Small intestine (tissue), 7 donors: Measurements from ENCODE around the gene FHIT. TPM values are rescaled to one million over a fixed set of nuclear protein-coding genes. Genes with fewer than 3 reads are reported as not detected.
A peak's percentile ranks its signal among the peaks of the same experiment; 100 is the strongest.

Experiments
- DNase-seq, 2 donors: peaks; one replicate each; pipeline versions ENCODE4 v3.0.0 to v3.0.0-alpha.2; 2013
- FAIRE-seq: peaks from 2 replicates; lab custom pipeline; 2012; peaks lifted over from hg19 to GRCh38; lab: Jason Lieb, UNC
- H3K27ac ChIP-seq, 3 donors: one replicate each; pipeline ENCODE4 v1.5.1; 2013; ENCODE audit warnings: low read length in 2 of 3, mild to moderate bottlenecking in 2 of 3, control low read depth in 1 of 3, inconsistent platforms in 1 of 3, low read depth in 1 of 3, moderate library complexity in 1 of 3
- H3K27me3 ChIP-seq, 3 donors: one replicate each; pipeline ENCODE4 v1.6.1; 2013; ENCODE audit warnings: low read length in 3 of 3, inconsistent platforms in 1 of 3; ENCODE audit not compliant: control insufficient read depth in 3 of 3, insufficient read depth in 3 of 3
- H3K36me3 ChIP-seq, 3 donors: one replicate each; pipeline ENCODE4 v1.6.1; 2013; ENCODE audit warnings: low read length in 3 of 3, inconsistent platforms in 1 of 3, low read depth in 1 of 3, mild to moderate bottlenecking in 1 of 3, moderate library complexity in 1 of 3; ENCODE audit not compliant: control insufficient read depth in 3 of 3, insufficient read depth in 2 of 3
- H3K4me1 ChIP-seq, 3 donors: one replicate each; pipeline ENCODE4 v1.6.1; 2013; ENCODE audit warnings: low read length in 2 of 3, inconsistent platforms in 1 of 3, low read depth in 1 of 3, mild to moderate bottlenecking in 1 of 3, moderate library complexity in 1 of 3; ENCODE audit not compliant: control insufficient read depth in 3 of 3, insufficient read depth in 2 of 3
- H3K4me3 ChIP-seq, 3 donors: one replicate each; pipeline ENCODE4 v1.5.1; 2013; ENCODE audit warnings: low read length in 3 of 3, control low read depth in 1 of 3, inconsistent platforms in 1 of 3, low read depth in 1 of 3, mild to moderate bottlenecking in 1 of 3, moderate library complexity in 1 of 3
- H3K9me3 ChIP-seq, 2 donors: one replicate each; pipeline ENCODE4 v1.6.1; 2013; ENCODE audit warnings: low read depth in 1 of 2, low read length in 1 of 2; ENCODE audit not compliant: control insufficient read depth in 2 of 2, insufficient read depth in 1 of 2
- WGBS, 3 donors: extraction: QIAGEN DNeasy Blood & Tissue Kit; methylation state at CpG; one replicate each; pipeline ENCODE4 v1.1.7; 2013; 5-methylcytosine and 5-hydroxymethylcytosine counted together
- polyA plus RNA-seq, 4 donors: library from polyadenylated mRNA; stranded (reverse) in 3 of 4; unstranded in 1 of 4; fragments of 200-250 nt in 3 of 4; fragments of 120-200 nt in 1 of 4; gene quantifications; one replicate each; pipeline versions ENCODE4 v1.2.1 to v1.2.3, GENCODE V29; 2013
- donor health status: healthy with polysubstance abuse.
- donor health status: control.
- donor health status: control.
- donor health status: Bipolar disorder and iron deficiency.
- donor health status: healthy.

FHIT gene
- polyA plus RNA-seq, 4 donors, result 4.4 to 30.4 (median 7.0) TPM

- H3K27me3 ChIP-seq, result no peaks in the 10 kb centered on the region
- H3K4me1 ChIP-seq, result no peaks in the 10 kb centered on the region
- no peaks in the 10 kb centered on the region for H3K36me3 ChIP-seq
- no peak overlapping the region for H3K4me3 ChIP-seq
- no peaks in the 10 kb centered on the region for H3K9me3 ChIP-seq
- no peak for DNase-seq
- no peak for FAIRE-seq
- 69 to 88% (median 69%) methylated on average over 2 of the region's 2 CpGs for WGBS, 3 donors
- H3K27ac ChIP-seq, result no peak overlapping the region
These were observed 1370.5 kb downstream of the FHIT start for GRCh38 chr3:59880717-59881116.

GRCh38 chr3:59879031-59879581, 1372.1 kb downstream of the FHIT start:
- no peaks in the 10 kb centered on the region for H3K9me3 ChIP-seq
- no peak overlapping the region for H3K4me3 ChIP-seq
- H3K4me1 ChIP-seq, result no peaks in the 10 kb centered on the region
- WGBS, 3 donors, result 45 to 58% (median 47%) methylated on average over 2 of the region's 2 CpGs
- H3K36me3 ChIP-seq, result no peaks in the 10 kb centered on the region
- no peaks in the 10 kb centered on the region for H3K27me3 ChIP-seq
- DNase-seq (no peak), FAIRE-seq (no peak)
- no peak overlapping the region for H3K27ac ChIP-seq

- FAIRE-seq, result no peak
These were observed 1373.2 kb downstream of the FHIT start for GRCh38 chr3:59878038-59878427.

GRCh38 chr3:59877263-59878037, 1373.8 kb downstream of the FHIT start:
- no peak for FAIRE-seq
- Histone ChIP-seq H3K27me3 (no peaks in the 10 kb centered on the region), H3K4me1 (no peaks in the 10 kb centered on the region), H3K4me3 (no peak overlapping the region), H3K36me3 (no peaks in the 10 kb centered on the region), H3K9me3 (no peaks in the 10 kb centered on the region), H3K27ac (no peak overlapping the region)
- DNase-seq, result no peak
- 76 to 97% (median 88%) methylated on average over 2 of the region's 2 CpGs for WGBS, 3 donors

More at GRCh38 chr3:59878038-59878427, 1373.2 kb downstream of the FHIT start:
- H3K27ac ChIP-seq, result no peak overlapping the region
- no peak overlapping the region for H3K4me3 ChIP-seq
- H3K4me1 ChIP-seq, result no peaks in the 10 kb centered on the region
- H3K9me3 ChIP-seq, result no peaks in the 10 kb centered on the region
- no peaks in the 10 kb centered on the region for H3K36me3 ChIP-seq
- 45 to 58% (median 49%) methylated on average over 2 of the region's 2 CpGs for WGBS, 3 donors
- no peaks in the 10 kb centered on the region for H3K27me3 ChIP-seq
- peak; percentile 19 to 68 for DNase-seq

- Histone ChIP-seq H3K4me3 (no peak overlapping the region), H3K36me3 (no peaks in the 10 kb centered on the region), H3K9me3 (no peaks in the 10 kb centered on the region), H3K4me1 (no peaks in the 10 kb centered on the region), H3K27ac (no peak overlapping the region), H3K27me3 (no peaks in the 10 kb centered on the region)
- FAIRE-seq, result no peak
- 90 to 95% (median 90%) methylated on average over 2 of the region's 2 CpGs for WGBS, 3 donors
- no peak for DNase-seq
These were observed 1374.7 kb downstream of the FHIT start for GRCh38 chr3:59876533-59877062.

GRCh38 chr3:59873576-59874230, 1377.5 kb downstream of the FHIT start:
- H3K9me3 ChIP-seq, result no peaks in the 10 kb centered on the region
- DNase-seq (no peak), FAIRE-seq (no peak)
- H3K4me1 ChIP-seq, result no peaks in the 10 kb centered on the region
- 63 to 72% (median 67%) methylated on average over 8 of the region's 8 CpGs for WGBS, 3 donors
- H3K36me3 ChIP-seq, result no peaks in the 10 kb centered on the region
- no peak overlapping the region for H3K4me3 ChIP-seq
- H3K27me3 ChIP-seq, result no peaks in the 10 kb centered on the region
- H3K27ac ChIP-seq, result no peak overlapping the region

- Histone ChIP-seq H3K9me3 (no peaks in the 10 kb centered on the region), H3K4me3 (no peak overlapping the region), H3K27me3 (no peaks in the 10 kb centered on the region), H3K27ac (no peak overlapping the region), H3K36me3 (no peaks in the 10 kb centered on the region), H3K4me1 (no peaks in the 10 kb centered on the region)
- DNase-seq (no peak), FAIRE-seq (no peak)
- WGBS, 3 donors, result 72 to 90% (median 76%) methylated on average over 3 of the region's 3 CpGs
These were observed 1379.1 kb downstream of the FHIT start for GRCh38 chr3:59872128-59872527.

GRCh38 chr3:59867185-59868002, 1383.9 kb downstream of the FHIT start:
- Histone ChIP-seq H3K27ac (no peak overlapping the region), H3K36me3 (no peaks in the 10 kb centered on the region), H3K4me1 (no peaks in the 10 kb centered on the region), H3K4me3 (no peak overlapping the region), H3K9me3 (peaks cover 0 to 7% of the 10 kb centered on the region in 2 donors), H3K27me3 (no peaks in the 10 kb centered on the region)
- FAIRE-seq (no peak), DNase-seq (no peak)
- 45 to 65% (median 51%) methylated on average over 3 of the region's 3 CpGs for WGBS, 3 donors
